ENCODE results near the gene MUSTN1.
A peak's percentile ranks its signal among the peaks of the same experiment; 100 is the strongest.

Gene MUSTN1

GRCh38 chr3:52847241-52847640 is 12.4 kb upstream of the MUSTN1 start:
- no peak for DNase-seq (ENCODE audit: low read depth in 2 of 2)
- no peak overlapping the region for H3K4me3 ChIP-seq (replicated peaks in 1 of 2; ENCODE audit: low read depth in 2 of 2, low read length in 2 of 2)
- no peak for TF ChIP-seq CTCF (IDR thresholded peaks at IDR 0.05; ENCODE audit: low read depth, low read length)

DNA sequence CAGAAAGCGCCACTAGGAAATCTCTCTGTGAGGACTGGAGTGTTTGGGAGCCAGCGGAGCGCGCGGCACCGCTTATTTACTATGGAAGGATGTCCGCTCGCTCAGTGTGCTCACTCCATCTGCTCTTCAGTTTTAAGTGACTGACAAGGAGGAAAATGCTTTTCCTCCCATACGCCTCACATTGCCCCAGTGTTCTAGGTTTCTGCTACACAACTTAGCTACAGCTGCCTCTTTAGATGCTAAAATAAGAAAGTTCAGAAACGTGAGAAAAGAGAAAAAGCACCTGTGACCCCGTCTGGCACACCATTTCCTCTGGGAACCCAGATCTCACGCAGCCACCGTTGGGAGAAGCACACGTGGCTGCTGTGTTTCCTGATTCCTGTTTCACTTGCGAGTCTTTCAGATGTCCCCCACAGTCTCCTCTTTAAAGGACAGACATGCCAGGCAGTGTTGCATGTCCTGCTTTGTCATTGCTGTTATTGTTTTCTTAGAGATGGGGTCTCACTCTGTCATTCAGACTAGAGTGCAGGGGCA is 11.7 kb upstream of the MUSTN1 start:
- TF ChIP-seq CTCF (IDR thresholded peaks at IDR 0.05; ENCODE audit: low read depth, low read length): no peak
- no peak overlapping the region for H3K4me3 ChIP-seq (replicated peaks in 1 of 2; ENCODE audit: low read depth in 2 of 2, low read length in 2 of 2)
- DNase-seq (ENCODE audit: low read depth in 2 of 2): no peak

DNA sequence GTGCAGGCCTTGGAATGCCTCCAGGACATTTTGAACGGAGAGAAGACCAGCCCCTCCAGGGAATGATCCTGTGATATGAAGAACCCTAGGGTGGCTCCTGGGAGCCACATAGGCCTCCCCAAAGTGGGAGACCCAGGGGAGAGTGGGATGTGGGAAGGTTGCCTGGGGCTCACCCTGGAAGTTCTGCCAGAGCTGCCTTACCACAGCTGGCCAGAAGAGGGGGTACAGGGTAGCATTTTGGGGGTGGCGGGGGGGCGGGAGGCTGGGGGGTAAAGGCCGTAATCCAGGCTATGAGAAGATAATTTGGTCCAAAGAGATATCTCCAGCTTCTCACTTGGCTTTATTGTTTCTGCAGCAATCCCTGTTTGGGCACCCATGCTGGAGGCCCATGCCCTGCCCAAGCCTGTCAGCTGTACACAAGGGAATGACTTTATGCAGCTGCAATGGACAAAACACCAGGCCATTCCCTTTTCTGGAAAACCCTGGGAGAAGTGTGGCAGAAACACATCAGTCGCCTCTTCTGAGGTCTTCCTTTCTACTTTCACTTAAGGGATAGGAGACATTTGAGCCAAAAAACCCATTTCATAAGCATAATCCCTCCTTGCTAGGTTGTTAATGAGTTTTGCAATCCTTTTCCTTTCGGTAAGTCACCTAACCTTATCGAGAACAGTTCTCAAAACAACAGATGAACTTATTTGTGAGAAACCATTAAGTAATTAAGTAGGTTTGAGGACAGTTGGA is 11.0 kb upstream of the MUSTN1 start:
- H3K4me3 ChIP-seq (replicated peaks in 1 of 2; ENCODE audit: low read depth in 2 of 2, low read length in 2 of 2): no peak overlapping the region
- no peak for DNase-seq (ENCODE audit: low read depth in 2 of 2)
- TF ChIP-seq CTCF (IDR thresholded peaks at IDR 0.05; ENCODE audit: low read depth, low read length): peak; percentile 49

DNA sequence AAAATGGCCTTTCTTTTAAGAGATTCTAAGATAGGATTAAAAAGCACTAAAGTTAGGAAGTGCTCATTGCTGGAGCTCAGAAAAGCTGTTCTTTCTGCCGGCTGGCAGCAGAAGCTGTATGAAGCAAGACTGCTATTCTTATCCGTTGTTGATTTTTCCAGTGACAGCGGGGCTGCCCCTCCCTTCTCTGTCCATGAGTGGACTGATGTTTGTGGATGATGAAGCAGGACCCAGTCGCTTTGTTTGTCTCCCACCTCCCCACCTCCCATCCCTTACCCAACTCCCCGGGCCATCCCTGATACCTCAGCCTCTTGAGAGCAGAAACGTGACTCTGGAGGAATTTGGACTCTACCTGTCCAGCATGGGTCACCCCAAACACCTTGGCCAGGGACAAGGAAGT is 10.3 kb upstream of the MUSTN1 start:
- no peak for TF ChIP-seq CTCF (IDR thresholded peaks at IDR 0.05; ENCODE audit: low read depth, low read length)
- no peak overlapping the region for H3K4me3 ChIP-seq (replicated peaks in 1 of 2; ENCODE audit: low read depth in 2 of 2, low read length in 2 of 2)
- peak; percentile 53 to 63 for DNase-seq (ENCODE audit: low read depth in 2 of 2)

DNA sequence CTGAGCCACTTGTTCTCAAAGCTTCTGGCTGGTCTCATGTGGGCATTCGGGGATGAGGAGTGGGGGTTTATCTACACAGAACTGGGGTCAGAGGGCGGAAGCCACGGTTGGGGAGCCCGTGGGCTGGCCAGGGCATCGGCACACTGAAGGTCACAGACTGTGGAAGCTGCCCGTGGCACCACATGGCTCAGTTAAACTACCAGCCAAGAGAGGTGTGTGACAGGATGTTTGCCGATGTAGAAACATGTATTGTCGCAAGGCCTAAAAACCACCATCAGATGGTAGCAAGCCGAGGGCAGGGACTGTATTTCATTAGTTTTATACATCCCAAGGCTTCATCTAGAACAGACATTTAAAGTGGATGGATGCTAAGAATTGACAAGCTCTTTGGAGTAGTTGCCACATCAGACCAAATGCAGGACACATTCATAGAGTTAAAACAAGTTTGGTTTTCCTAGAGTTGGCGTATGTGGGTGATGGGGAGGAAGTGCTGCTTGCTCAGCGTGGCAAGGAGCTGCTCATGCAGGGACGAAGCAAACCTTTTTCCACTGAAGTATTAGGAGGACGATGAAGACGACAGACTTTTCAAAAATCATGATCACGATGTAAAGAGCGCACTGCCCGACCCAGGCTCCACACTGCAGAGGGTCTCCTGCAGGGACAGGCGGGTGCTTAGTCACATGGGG is 9.6 kb upstream of the MUSTN1 start:
- TF ChIP-seq CTCF (IDR thresholded peaks at IDR 0.05; ENCODE audit: low read depth, low read length): no peak
- DNase-seq (ENCODE audit: low read depth in 2 of 2): no peak
- H3K4me3 ChIP-seq (replicated peaks in 1 of 2; ENCODE audit: low read depth in 2 of 2, low read length in 2 of 2): no peak overlapping the region

DNA sequence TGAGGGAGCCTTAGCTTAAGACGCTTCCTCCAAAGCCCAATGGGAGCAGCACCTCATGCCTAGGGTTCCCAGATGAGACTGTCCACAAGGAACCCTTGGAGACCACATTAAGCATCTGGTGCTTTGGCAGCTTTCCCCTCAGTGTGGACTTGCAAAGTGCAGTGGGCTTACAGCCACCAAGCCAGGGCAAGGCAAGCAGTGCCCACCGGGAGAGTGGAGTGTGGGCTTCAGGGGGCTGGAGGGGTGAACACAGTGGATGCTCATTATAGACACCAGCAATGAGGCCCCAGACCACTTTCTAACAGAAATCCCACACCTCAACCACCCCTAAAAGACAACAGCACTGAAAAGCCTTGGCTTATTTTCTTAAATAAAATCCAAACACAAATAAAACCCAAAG is 9.1 kb upstream of the MUSTN1 start:
- no peak for TF ChIP-seq CTCF (IDR thresholded peaks at IDR 0.05; ENCODE audit: low read depth, low read length)
- DNase-seq (ENCODE audit: low read depth in 2 of 2): no peak
- H3K4me3 ChIP-seq (replicated peaks in 1 of 2; ENCODE audit: low read depth in 2 of 2, low read length in 2 of 2): no peak overlapping the region
